Measurements from ENCODE around the gene CSRNP3.

CSRNP3 gene

DNA sequence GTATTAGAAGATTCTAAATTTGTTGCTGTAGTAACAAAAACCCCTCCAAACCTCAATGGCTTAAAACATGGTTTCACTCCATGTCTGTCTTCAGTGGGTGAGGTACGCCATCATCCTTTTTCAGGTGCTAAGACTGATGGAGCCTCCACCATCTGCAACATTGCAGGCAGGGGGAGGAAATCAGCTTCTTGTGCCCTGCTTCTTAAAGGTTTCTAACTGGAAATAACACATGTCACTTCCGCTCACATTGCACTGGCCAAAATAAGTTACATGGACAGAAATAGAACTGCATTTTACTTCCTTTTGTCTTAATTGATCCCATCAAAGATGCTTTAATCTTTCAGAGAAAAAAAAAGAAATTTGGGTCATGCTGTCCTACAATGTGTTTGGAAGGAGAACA lies 230.4 kb downstream of the CSRNP3 start:
- H3K27ac ChIP-seq: no peak overlapping the region
- DNase-seq (ENCODE audit: low spot score): no peak
- TF ChIP-seq, protein P1, sequence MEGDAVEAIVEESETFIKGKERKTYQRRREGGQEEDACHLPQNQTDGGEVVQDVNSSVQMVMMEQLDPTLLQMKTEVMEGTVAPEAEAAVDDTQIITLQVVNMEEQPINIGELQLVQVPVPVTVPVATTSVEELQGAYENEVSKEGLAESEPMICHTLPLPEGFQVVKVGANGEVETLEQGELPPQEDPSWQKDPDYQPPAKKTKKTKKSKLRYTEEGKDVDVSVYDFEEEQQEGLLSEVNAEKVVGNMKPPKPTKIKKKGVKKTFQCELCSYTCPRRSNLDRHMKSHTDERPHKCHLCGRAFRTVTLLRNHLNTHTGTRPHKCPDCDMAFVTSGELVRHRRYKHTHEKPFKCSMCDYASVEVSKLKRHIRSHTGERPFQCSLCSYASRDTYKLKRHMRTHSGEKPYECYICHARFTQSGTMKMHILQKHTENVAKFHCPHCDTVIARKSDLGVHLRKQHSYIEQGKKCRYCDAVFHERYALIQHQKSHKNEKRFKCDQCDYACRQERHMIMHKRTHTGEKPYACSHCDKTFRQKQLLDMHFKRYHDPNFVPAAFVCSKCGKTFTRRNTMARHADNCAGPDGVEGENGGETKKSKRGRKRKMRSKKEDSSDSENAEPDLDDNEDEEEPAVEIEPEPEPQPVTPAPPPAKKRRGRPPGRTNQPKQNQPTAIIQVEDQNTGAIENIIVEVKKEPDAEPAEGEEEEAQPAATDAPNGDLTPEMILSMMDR (conservative IDR thresholded peaks at IDR 0.05; ENCODE audit: low read depth): no peak
- CTCF ChIA-PET: interaction anchor here (1.0 to 1.2 kb wide), 2 partner anchors 40 to 175 kb away, joined by 3 to 6 read pairs; no protein-coding TSS in a partner anchor
- POLR2A ChIA-PET (ENCODE audit: low non-redundant PET): no interaction called here

DNA sequence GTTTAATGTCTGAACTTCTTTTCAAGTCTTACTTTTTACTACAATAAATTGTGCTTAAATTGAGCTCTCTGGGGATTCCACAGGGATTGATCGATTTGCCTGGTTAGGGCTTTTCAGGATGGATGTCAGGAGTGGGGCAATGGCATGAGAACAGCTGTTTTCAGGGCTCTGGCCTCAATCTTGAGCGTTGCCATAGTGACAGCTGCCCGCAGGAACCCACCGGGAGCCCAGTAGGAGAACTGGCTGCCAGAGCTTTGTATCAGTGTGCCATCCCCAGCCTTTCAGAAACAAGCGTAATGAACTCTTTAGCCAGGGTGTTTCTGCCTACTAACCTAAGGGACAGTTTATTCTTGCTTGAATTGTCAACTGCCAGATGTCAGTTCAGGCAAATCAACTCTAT lies 231.0 kb downstream of the CSRNP3 start:
- CTCF ChIA-PET: interaction anchor here (0.6 to 1.0 kb wide), 2 partner anchors 41 to 479 kb away, joined by 4 to 6 read pairs; no protein-coding TSS in a partner anchor
- POLR2A ChIA-PET (ENCODE audit: low non-redundant PET): no interaction called here
- TF ChIP-seq, protein P1 (conservative IDR thresholded peaks at IDR 0.05; ENCODE audit: low read depth): no peak
- no peak overlapping the region for H3K27ac ChIP-seq
- DNase-seq (ENCODE audit: low spot score): no peak

DNA sequence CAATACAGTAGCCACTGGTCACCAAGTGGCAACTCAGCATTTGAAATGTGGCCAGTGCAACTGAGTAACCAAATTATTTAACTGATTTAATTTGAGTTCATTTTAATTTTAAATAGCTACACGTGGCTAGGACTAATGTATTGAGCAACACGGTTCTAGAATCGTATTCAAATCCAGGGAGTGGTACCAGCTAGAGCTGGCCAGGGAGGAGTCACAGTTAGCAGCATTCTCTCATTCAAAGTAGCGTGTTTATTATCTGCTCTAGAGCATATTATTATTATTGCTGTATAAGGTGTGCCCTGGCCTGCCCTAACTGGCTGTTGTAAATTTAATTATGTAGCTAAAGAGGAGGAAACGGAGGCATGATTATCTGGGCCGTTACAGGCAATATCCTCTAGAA lies 231.6 kb downstream of the CSRNP3 start:
- ChIA-PET CTCF (interaction anchor here (0.6 kb wide), 1 partner anchor 479 kb away, joined by 4 read pairs; no protein-coding TSS in a partner anchor), POLR2A (ENCODE audit: low non-redundant PET) (no interaction called here)
- TF ChIP-seq, protein P1 (conservative IDR thresholded peaks at IDR 0.05; ENCODE audit: low read depth): no peak
- H3K27ac ChIP-seq: no peak overlapping the region
- DNase-seq (ENCODE audit: low spot score): no peak

DNA sequence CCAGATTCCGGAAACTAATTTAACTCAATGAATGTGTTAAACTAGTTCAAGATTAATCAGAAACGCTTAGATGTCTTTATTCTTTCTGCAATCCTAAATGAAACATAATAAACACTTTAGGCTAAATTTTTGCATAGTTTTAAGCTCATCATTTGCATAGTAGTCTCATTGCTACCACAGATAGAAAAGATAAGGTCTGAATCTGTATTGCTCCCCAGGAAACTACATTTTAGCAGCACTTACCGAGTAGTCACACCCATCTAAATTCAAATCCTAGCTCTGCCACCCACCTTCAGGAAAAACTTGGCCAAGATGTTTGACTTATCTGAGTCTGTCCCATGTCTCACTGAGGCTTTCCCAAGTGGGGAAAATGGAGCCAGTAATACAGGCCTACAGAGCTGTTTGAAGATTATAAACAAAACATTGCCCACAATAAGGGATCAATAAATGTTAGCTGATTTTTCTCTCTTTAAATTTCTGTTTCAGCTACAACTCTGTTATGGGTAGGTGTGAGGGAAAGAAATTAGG lies 237.5 kb downstream of the CSRNP3 start:
- TF ChIP-seq, protein P1 (conservative IDR thresholded peaks at IDR 0.05; ENCODE audit: low read depth): no peak
- no peak overlapping the region for H3K27ac ChIP-seq
- POLR2A ChIA-PET (ENCODE audit: low non-redundant PET): no interaction called here
- DNase-seq (ENCODE audit: low spot score): no peak
- CTCF ChIA-PET: interaction anchor here (0.6 kb wide), 1 partner anchor 19 kb away, joined by 3 read pairs; no protein-coding TSS in a partner anchor

DNA sequence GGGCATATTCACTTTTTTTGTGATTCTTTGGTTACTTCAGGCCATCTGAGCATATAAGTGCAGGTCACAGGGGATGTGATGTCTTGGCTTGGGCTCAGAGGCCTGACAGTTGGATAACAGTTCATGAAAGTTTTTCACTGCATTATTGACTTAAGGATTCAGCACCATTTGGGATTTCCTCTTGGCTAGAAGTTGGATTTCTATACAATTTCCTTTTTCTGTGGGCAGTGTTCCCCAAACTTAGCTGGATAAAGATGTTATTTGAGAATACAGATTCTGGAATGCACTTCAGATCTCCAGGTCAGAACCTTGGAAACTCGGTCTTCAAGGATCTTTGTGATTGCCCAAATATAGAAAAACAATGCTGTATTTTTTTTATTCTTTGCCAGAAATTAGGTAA lies 246.6 kb downstream of the CSRNP3 start:
- ChIA-PET POLR2A (ENCODE audit: low non-redundant PET) (no interaction called here), CTCF (no interaction called here)
- TF ChIP-seq, protein P1 (conservative IDR thresholded peaks at IDR 0.05; ENCODE audit: low read depth): no peak
- H3K27ac ChIP-seq: no peak overlapping the region
- DNase-seq (ENCODE audit: low spot score): no peak

DNA sequence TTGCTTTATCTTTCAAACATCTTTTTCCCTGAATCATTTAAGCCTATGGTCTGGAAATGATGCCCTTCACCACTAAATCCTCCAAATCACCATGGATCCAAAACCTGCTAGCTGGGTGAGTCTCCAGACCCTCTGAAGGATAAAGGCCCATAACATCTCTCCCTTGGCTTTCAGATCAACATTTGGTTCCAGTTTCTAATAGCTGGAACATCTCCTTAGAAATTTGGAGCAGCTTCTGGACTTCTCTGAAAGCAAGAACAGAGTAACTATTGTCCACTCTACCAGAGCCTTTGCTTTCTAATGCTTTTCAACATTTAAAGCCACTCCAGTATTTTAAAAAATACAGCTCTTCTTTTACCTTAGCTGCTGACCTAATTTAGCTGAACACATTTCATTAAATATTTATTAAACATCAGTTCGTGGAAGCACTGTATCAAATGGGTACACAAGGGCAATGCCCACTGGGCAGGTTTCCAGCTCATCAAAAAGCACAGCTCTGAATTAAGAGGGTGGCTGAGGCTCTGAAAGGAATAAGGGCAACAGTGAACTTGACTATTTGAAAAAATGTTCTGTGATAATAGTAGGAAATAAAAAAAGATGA lies 249.2 kb downstream of the CSRNP3 start:
- POLR2A ChIA-PET (ENCODE audit: low non-redundant PET): no interaction called here
- CTCF ChIA-PET: interaction anchor here (0.7 kb wide), 1 partner anchor 315 kb away, joined by 4 read pairs; no protein-coding TSS in a partner anchor
- no peak for DNase-seq (ENCODE audit: low spot score)
- TF ChIP-seq, protein P1 (conservative IDR thresholded peaks at IDR 0.05; ENCODE audit: low read depth): no peak
- H3K27ac ChIP-seq: no peak overlapping the region

All from RWPE1 (cell line).